WTC11 (cell line): ENCODE results near the gene RASIP1. TPM values are rescaled to one million over a fixed set of nuclear protein-coding genes. Genes with fewer than 3 reads are reported as not detected.

Experiments
- ATAC-seq: fragments of 200-7000 bp; cut with Tn5 transposase; 2 replicates; pipeline ENCODE4 v1.10.0; 2021; ENCODE audit warnings: mild to moderate bottlenecking, moderate library complexity
- CTCF ChIA-PET: fragments of 300-600 bp; sonication (Branson Sonifier 250); formaldehyde crosslinking; loops from one replicate; lab custom pipeline; 2021; ENCODE audit warnings: antibody characterized with exemption; lab: Charles Lee
- POLR2A ChIA-PET: fragments of 350-600 bp; sonication (Branson Sonifier 250); formaldehyde crosslinking; loops from one replicate; lab custom pipeline; 2021; ENCODE audit warnings: antibody characterized with exemption; lab: Charles Lee
- DNase-seq: peaks from one replicate; pipeline ENCODE4 v3.0.0; 2021; ENCODE audit warnings: low spot score
- H3K27ac Mint-ChIP-seq: 2 replicates; pipeline ENCODE4 v1.8.0; 2021; ENCODE audit warnings: mixed read lengths
- H3K27me3 Mint-ChIP-seq: 2 replicates; pipeline ENCODE4 v1.8.0; 2021; ENCODE audit warnings: low read depth, mild to moderate bottlenecking, moderate library complexity, mixed read lengths
- H3K36me3 Mint-ChIP-seq: 2 replicates; pipeline ENCODE4 v1.8.0; 2021; ENCODE audit warnings: mixed read lengths
- H3K4me1 Mint-ChIP-seq: 2 replicates; pipeline ENCODE4 v1.8.0; 2022; ENCODE audit warnings: mixed read lengths
- H3K4me3 Mint-ChIP-seq: 2 replicates; pipeline ENCODE4 v1.8.0; 2021; ENCODE audit warnings: mild to moderate bottlenecking, moderate library complexity, mixed read lengths
- H3K9me3 Mint-ChIP-seq: 2 replicates; pipeline ENCODE4 v1.8.0; 2021; ENCODE audit warnings: mixed read lengths
- ATF1 ChIP-seq: sonication (generic); formaldehyde crosslinking; IDR thresholded peaks from 2 replicates; pipeline ENCODE4 v1.8.1; 2023; ENCODE audit warnings: mild to moderate bottlenecking, moderate library complexity, missing genetic modification reagents
- CREM ChIP-seq: sonication (generic); formaldehyde crosslinking; IDR thresholded peaks from 2 replicates; pipeline ENCODE4 v1.8.1; 2022; ENCODE audit warnings: mild to moderate bottlenecking, missing genetic modification reagents, moderate library complexity
- FOXP1 ChIP-seq: sonication (generic); formaldehyde crosslinking; IDR thresholded peaks from 2 replicates; pipeline ENCODE4 v1.8.0; 2022; ENCODE audit warnings: missing genetic modification reagents, mild to moderate bottlenecking, moderate library complexity, borderline replicate concordance
- GRHL2 ChIP-seq: fragments of 250-450 bp; sonication (Bioruptor Pico); IDR thresholded peaks from 2 replicates; pipeline ENCODE4 v1.8.0; 2022; ENCODE audit warnings: mild to moderate bottlenecking, moderate library complexity; ENCODE audit not compliant: insufficient replicate concordance, severe bottlenecking
- IRF2 ChIP-seq: sonication (generic); formaldehyde crosslinking; IDR thresholded peaks from 2 replicates; pipeline ENCODE4 v1.8.0; 2022; ENCODE audit warnings: low read depth, missing genetic modification reagents, borderline replicate concordance
- JAZF1 ChIP-seq: fragments of 250-450 bp; sonication (Bioruptor Pico); IDR thresholded peaks from 2 replicates; pipeline ENCODE4 v1.9.0; 2021; ENCODE audit warnings: moderate library complexity, mild to moderate bottlenecking, inconsistent platforms
- JUN ChIP-seq: sonication (generic); formaldehyde crosslinking; IDR thresholded peaks from 2 replicates; pipeline ENCODE4 v1.8.0; 2023; ENCODE audit warnings: mild to moderate bottlenecking, missing genetic modification reagents
- MXD4 ChIP-seq: fragments of 250-450 bp; sonication (Bioruptor Pico); IDR thresholded peaks from 2 replicates; pipeline ENCODE4 v1.8.0; 2021; ENCODE audit warnings: mild to moderate bottlenecking, moderate library complexity, borderline replicate concordance
- MYBL2 ChIP-seq: sonication (generic); formaldehyde crosslinking; IDR thresholded peaks from 2 replicates; pipeline ENCODE4 v1.8.1; 2023; ENCODE audit warnings: mild to moderate bottlenecking, moderate library complexity, missing genetic modification reagents
- TCF7 ChIP-seq: sonication (generic); formaldehyde crosslinking; IDR thresholded peaks from 2 replicates; pipeline ENCODE4 v1.8.0; 2022; ENCODE audit warnings: mild to moderate bottlenecking, low read depth, missing genetic modification reagents, moderate library complexity
- TEAD1 ChIP-seq: sonication (generic); formaldehyde crosslinking; IDR thresholded peaks from 2 replicates; pipeline ENCODE4 v1.8.0; 2022; ENCODE audit warnings: mild to moderate bottlenecking, missing genetic modification reagents
- TP53 ChIP-seq: sonication (generic); formaldehyde crosslinking; IDR thresholded peaks from 2 replicates; pipeline ENCODE4 v1.8.1; 2023; ENCODE audit warnings: mild to moderate bottlenecking, missing genetic modification reagents
- ZNF121 ChIP-seq: sonication (generic); formaldehyde crosslinking; IDR thresholded peaks from 2 replicates; pipeline ENCODE4 v1.8.0; 2023; ENCODE audit warnings: missing genetic modification reagents
- ZNF317 ChIP-seq: sonication (generic); formaldehyde crosslinking; IDR thresholded peaks from 2 replicates; pipeline ENCODE4 v1.8.1; 2023; ENCODE audit warnings: low read depth, mild to moderate bottlenecking, moderate library complexity, missing genetic modification reagents, borderline replicate concordance
- ZNF396 ChIP-seq: fragments of 250-450 bp; sonication (Bioruptor Pico); IDR thresholded peaks from 2 replicates; pipeline ENCODE4 v1.8.0; 2021; ENCODE audit warnings: mild to moderate bottlenecking, moderate library complexity, borderline replicate concordance
- ZNF416 ChIP-seq: fragments of 250-450 bp; sonication (Bioruptor Pico); IDR thresholded peaks from 2 replicates; pipeline ENCODE4 v1.9.0; 2021; ENCODE audit warnings: mild to moderate bottlenecking, inconsistent platforms
- ZNF423 ChIP-seq: fragments of 250-450 bp; sonication (Bioruptor Pico); IDR thresholded peaks from 2 replicates; pipeline ENCODE4 v2.1.2; 2022; ENCODE audit warnings: mild to moderate bottlenecking, moderate library complexity
- total RNA-seq: library from RNA; stranded (reverse); gene quantifications from 3 replicates; pipeline ENCODE4 v1.2.3, GENCODE V29; 2021
- TF ChIP-seq, protein P1 (sequence below): sonication (generic); formaldehyde crosslinking; IDR thresholded peaks from 2 replicates; pipeline ENCODE4 v1.8.1; 2022; ENCODE audit warnings: low read depth, mild to moderate bottlenecking, moderate library complexity, missing genetic modification reagents, borderline replicate concordance
- TF ChIP-seq, protein P2 (sequence below): sonication (generic); formaldehyde crosslinking; IDR thresholded peaks from 2 replicates; pipeline ENCODE4 v1.8.0; 2022; ENCODE audit warnings: mild to moderate bottlenecking, missing genetic modification reagents
- TF ChIP-seq, protein P3 (sequence below): sonication (generic); formaldehyde crosslinking; IDR thresholded peaks from 2 replicates; pipeline ENCODE4 v1.8.0; 2022; ENCODE audit warnings: mild to moderate bottlenecking, missing genetic modification reagents
- TF ChIP-seq, protein P4 (sequence below): fragments of 250-450 bp; sonication (Bioruptor Pico); IDR thresholded peaks from 2 replicates; pipeline ENCODE4 v1.9.0; 2021; ENCODE audit warnings: mild to moderate bottlenecking

RASIP1 gene
- total RNA-seq, 1 experiment from 2014 or later = 4.4 TPM

DNA sequence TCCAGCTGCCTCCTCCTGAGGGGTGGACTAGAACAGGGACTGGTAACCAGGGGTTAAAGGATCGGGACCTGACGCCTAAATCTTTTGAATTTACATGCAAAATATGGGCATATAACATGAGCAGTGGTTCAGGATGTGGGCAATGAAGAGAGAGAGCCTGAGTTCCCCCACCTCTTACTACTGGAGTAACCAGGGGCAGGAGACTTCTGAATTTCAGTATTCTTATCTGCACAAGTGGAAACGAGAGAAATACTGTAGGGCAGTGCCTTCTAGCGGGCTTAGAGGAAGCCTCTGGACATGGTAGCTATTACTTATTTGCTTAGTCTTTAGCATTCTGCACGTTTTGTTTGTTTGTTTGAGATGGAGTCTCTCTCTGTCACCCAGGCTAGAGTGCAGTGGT lies 44.1 kb upstream of the RASIP1 start (continued):
- TF ChIP-seq, protein P1, sequence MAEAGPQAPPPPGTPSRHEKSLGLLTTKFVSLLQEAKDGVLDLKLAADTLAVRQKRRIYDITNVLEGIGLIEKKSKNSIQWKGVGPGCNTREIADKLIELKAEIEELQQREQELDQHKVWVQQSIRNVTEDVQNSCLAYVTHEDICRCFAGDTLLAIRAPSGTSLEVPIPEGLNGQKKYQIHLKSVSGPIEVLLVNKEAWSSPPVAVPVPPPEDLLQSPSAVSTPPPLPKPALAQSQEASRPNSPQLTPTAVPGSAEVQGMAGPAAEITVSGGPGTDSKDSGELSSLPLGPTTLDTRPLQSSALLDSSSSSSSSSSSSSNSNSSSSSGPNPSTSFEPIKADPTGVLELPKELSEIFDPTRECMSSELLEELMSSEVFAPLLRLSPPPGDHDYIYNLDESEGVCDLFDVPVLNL (CRISPR knock-in tag) = no peak
- no peak for TF ChIP-seq ZNF423
- no peak for TF ChIP-seq ZNF396 (CRISPR knock-in tag)

DNA sequence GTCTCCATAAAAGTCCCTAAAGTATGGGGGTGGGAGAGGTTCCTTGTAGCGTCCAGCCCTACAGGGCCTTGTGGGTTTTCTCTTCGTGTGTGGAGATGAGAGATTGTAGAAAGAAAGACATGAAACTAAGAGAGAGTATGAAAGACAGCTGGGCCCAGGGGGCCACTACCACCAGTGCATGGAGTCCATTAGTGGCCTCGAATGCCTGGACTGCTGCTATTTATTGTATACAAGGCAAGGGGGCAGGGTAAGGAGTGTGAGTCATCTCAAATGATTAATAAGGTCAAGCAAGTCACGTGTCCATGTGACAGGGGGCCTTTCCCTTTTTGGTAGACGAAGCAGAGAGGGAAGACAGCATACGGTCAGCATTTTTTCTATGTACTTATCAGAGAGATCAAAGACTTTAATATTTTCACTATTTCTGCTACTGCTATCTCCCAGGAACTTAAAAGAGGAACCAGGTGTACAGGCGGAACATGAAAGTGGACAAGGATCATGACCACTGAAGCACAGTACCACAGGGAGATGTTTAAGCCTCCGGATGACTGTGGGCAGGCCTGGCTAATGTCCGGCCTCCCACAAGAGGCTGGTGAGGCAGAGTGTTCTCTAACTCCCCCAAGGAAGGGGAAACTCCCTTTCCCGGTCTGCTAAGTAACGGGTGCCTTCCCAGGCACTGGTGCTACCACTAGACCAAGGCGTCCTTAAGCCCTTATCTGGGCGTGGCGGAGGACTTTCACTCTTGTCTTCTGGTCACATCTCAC lies 40.4 kb upstream of the RASIP1 start:
- ChIA-PET CTCF (interaction anchor here (2.1 kb wide), 1 partner anchor 62 kb away, joined by 12 read pairs; no protein-coding TSS in a partner anchor), POLR2A (no interaction called here)
- no peak overlapping the region for H3K27ac Mint-ChIP-seq
- no peak for TF ChIP-seq ATF1 (CRISPR knock-in tag)
- no peak for TF ChIP-seq JUN (CRISPR knock-in tag)
- TF ChIP-seq, protein P2, sequence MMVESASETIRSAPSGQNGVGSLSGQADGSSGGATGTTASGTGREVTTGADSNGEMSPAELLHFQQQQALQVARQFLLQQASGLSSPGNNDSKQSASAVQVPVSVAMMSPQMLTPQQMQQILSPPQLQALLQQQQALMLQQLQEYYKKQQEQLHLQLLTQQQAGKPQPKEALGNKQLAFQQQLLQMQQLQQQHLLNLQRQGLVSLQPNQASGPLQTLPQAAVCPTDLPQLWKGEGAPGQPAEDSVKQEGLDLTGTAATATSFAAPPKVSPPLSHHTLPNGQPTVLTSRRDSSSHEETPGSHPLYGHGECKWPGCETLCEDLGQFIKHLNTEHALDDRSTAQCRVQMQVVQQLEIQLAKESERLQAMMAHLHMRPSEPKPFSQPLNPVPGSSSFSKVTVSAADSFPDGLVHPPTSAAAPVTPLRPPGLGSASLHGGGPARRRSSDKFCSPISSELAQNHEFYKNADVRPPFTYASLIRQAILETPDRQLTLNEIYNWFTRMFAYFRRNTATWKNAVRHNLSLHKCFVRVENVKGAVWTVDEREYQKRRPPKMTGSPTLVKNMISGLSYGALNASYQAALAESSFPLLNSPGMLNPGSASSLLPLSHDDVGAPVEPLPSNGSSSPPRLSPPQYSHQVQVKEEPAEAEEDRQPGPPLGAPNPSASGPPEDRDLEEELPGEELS (CRISPR knock-in tag) = no peak
- no peak for TF ChIP-seq ZNF121
- TF ChIP-seq FOXP1 (CRISPR knock-in tag) = no peak
- no peak for TF ChIP-seq GRHL2 (CRISPR knock-in tag)
- no peak for DNase-seq
- H3K27me3 Mint-ChIP-seq = peaks cover 8% of the 10 kb centered on the region
- peaks cover 2% of the 10 kb centered on the region; the same call in 1 of the 2 replicates for H3K4me1 Mint-ChIP-seq
- no peaks in the 10 kb centered on the region for H3K9me3 Mint-ChIP-seq
- H3K36me3 Mint-ChIP-seq = no peaks in the 10 kb centered on the region
- ATAC-seq = no peak
- no peak overlapping the region for H3K4me3 Mint-ChIP-seq

DNA sequence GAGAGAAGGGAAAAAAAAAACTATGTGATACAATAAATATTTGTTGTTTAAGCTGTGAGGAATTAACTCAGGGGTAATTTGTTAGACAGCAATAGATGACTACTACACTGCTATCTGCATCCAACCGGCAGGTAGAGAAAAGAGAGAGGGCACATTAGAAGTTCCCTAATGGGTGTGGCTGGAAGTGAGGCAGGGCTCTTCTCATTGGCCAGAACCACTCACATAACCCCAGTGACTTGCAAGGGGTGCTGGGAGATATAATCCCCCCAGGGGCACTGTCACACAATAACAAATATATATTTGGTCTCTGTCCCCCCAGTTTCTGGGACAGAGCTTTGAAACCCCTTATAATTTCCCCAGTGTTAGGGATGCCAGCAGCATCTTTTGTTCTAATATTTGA lies 39.2 kb upstream of the RASIP1 start:
- Mint-ChIP-seq H3K27me3 (peaks cover 4% of the 10 kb centered on the region), H3K36me3 (no peaks in the 10 kb centered on the region), H3K4me1 (peaks cover 2% of the 10 kb centered on the region; the same call in 1 of the 2 replicates)
- DNase-seq = no peak
- no peak for TF ChIP-seq TEAD1 (CRISPR knock-in tag)
- TF ChIP-seq IRF2 (CRISPR knock-in tag) = no peak
- no peak for TF ChIP-seq MXD4 (CRISPR knock-in tag)
- no peak for TF ChIP-seq CREM
- no peak for TF ChIP-seq JAZF1
- TF ChIP-seq, protein P2 (CRISPR knock-in tag) = no peak
- TF ChIP-seq TCF7 (CRISPR knock-in tag) = no peak
- TF ChIP-seq, protein P3, sequence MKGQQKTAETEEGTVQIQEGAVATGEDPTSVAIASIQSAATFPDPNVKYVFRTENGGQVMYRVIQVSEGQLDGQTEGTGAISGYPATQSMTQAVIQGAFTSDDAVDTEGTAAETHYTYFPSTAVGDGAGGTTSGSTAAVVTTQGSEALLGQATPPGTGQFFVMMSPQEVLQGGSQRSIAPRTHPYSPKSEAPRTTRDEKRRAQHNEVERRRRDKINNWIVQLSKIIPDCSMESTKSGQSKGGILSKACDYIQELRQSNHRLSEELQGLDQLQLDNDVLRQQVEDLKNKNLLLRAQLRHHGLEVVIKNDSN = no peak
- TF ChIP-seq TP53 (CRISPR knock-in tag) = no peak
- TF ChIP-seq, protein P4, sequence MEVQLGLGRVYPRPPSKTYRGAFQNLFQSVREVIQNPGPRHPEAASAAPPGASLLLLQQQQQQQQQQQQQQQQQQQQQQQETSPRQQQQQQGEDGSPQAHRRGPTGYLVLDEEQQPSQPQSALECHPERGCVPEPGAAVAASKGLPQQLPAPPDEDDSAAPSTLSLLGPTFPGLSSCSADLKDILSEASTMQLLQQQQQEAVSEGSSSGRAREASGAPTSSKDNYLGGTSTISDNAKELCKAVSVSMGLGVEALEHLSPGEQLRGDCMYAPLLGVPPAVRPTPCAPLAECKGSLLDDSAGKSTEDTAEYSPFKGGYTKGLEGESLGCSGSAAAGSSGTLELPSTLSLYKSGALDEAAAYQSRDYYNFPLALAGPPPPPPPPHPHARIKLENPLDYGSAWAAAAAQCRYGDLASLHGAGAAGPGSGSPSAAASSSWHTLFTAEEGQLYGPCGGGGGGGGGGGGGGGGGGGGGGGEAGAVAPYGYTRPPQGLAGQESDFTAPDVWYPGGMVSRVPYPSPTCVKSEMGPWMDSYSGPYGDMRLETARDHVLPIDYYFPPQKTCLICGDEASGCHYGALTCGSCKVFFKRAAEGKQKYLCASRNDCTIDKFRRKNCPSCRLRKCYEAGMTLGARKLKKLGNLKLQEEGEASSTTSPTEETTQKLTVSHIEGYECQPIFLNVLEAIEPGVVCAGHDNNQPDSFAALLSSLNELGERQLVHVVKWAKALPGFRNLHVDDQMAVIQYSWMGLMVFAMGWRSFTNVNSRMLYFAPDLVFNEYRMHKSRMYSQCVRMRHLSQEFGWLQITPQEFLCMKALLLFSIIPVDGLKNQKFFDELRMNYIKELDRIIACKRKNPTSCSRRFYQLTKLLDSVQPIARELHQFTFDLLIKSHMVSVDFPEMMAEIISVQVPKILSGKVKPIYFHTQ (CRISPR knock-in tag) = no peak
- TF ChIP-seq MYBL2 (CRISPR knock-in tag) = no peak
- TF ChIP-seq ZNF317 (CRISPR knock-in tag) = no peak
- no peak for TF ChIP-seq ZNF416 (CRISPR knock-in tag)
- TF ChIP-seq, all 79 proteins: peak for 0
- no peak overlapping the region for H3K4me3 Mint-ChIP-seq
- H3K9me3 Mint-ChIP-seq = no peaks in the 10 kb centered on the region
- ATAC-seq = peak; percentile 60
- ChIA-PET CTCF (interaction anchor here (1.0 to 1.5 kb wide), 5 partner anchors 9 to 65 kb away, joined by 3 to 6 read pairs (median 5); no protein-coding TSS in a partner anchor), POLR2A (interaction anchor here (0.6 to 1.0 kb wide), 4 partner anchors 11 to 149 kb away, joined by 3 to 5 read pairs (median 4); partner anchors contain the start of gene IZUMO1)
- H3K27ac Mint-ChIP-seq = no peak overlapping the region
